GM12875 (cell line): ENCODE measurements around the gene HSD17B10.
"Not testable (repeated sequence)": the region's sequence is repeated elsewhere in the genome, so short reads cannot be mapped to it uniquely, and the experiment has no call there.

Experiments used
- H3K4me3 ChIP-seq: one replicate; pipeline ENCODE4 v1.5.1; 2011; ENCODE audit warnings: low read depth, low read length, control low read depth
- TF ChIP-seq, protein P1 (sequence below): IDR thresholded peaks from 2 replicates; pipeline ENCODE4 v1.5.1; 2011; ENCODE audit warnings: low read depth, mild to moderate bottlenecking, control low read depth, inconsistent platforms, low read length, moderate library complexity, borderline replicate concordance; ENCODE audit not compliant: insufficient read depth

HSD17B10 gene

DNA sequence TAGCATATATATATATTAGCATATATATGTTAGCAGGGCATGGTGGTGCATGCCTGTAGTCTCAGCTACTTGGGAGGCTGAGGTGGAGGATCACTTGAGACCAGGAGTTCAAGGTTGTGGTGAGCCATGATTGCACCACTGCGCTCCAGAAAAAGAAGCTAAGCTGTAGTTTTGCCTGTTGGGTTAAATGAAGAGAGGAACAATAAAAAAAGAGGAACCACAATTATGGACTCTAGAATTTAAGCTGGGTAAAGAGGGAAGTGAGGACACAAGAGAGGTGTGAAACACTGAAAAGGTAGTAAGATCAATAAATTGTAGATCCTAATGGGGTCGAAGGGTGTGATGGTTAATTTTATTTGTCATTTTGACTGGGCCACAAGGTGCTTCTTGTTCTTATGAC is 40.5 kb upstream of the HSD17B10 start:
- no peak overlapping the region for H3K4me3 ChIP-seq
- TF ChIP-seq, protein P1, sequence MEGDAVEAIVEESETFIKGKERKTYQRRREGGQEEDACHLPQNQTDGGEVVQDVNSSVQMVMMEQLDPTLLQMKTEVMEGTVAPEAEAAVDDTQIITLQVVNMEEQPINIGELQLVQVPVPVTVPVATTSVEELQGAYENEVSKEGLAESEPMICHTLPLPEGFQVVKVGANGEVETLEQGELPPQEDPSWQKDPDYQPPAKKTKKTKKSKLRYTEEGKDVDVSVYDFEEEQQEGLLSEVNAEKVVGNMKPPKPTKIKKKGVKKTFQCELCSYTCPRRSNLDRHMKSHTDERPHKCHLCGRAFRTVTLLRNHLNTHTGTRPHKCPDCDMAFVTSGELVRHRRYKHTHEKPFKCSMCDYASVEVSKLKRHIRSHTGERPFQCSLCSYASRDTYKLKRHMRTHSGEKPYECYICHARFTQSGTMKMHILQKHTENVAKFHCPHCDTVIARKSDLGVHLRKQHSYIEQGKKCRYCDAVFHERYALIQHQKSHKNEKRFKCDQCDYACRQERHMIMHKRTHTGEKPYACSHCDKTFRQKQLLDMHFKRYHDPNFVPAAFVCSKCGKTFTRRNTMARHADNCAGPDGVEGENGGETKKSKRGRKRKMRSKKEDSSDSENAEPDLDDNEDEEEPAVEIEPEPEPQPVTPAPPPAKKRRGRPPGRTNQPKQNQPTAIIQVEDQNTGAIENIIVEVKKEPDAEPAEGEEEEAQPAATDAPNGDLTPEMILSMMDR: no peak

DNA sequence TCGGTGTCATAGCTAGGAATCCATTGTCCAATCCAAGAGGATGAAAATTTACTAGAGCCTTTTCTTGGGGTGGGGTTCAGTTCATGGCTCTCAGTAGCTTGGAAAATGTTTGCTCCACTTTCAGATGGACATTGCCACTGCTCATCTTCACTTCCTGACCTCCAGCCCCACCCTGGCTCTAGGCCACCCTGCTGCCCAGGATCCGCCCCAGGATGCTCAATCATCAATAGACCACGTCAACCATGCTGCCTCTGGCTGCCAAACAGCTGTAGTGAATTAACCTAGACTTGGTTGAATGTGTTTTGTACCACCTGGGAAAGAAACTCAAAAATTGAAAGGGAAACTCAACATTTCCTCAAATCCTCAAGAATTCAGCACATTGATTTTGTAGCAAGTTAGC is 37.2 kb upstream of the HSD17B10 start:
- no peak overlapping the region for H3K4me3 ChIP-seq
- TF ChIP-seq, protein P1: no peak

DNA sequence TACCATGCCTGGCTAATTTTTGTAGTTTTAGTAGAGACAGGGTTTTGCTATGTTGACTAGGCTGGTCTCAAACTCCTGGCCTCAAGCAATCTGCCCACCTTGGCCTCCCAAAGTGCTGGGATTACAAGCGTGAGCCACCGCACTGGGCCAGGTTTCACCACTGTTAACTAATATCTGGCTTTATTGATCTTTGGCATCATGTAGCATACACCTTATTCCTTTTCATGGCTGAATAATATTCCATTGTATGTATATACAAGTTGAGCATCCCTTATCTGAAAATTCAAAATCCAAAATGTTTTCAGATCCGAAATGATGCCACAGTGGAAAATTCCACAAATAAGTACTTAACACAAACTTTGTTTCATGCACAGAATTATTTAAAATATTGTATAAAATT is 34.5 kb upstream of the HSD17B10 start:
- not testable (repeated sequence) for H3K4me3 ChIP-seq

DNA sequence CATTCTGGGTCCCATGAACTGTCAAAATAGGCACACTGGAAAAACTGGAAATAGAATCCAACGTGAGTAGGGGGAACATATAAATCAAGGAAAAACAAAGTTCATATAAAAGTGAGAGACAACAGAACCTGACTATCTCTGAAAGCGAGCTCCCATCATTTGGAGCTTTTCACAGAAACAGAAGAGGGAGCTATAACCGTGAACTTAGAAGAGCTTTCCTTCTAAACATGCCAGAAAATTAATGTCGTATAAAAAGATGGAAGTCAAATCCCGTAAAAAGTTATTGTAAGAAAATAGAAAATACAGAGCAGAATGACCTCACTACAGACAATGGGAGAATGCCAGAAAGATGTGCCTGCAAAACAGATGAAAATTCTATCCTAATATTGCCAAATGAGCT is 23.9 kb upstream of the HSD17B10 start:
- TF ChIP-seq, protein P1: no peak
- H3K4me3 ChIP-seq: no peak overlapping the region

DNA sequence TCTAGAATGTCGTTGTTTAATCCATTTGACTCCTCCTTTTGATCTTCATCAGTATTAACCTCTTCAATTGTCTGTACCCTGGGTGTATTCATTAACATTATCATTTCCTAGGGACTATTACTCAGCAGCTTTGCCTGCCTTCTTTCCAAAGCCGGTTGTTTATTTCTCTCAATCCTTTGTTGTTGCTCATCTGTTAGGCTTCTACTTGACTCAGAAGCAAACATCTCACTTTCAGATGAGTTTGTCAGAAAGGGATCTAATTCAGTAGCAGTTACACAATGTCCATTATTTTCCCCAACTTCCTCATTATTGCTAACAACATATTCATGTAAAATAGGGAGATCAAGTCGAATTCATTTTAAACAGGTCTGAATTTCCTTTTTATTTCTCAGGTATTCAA is 22.1 kb upstream of the HSD17B10 start:
- no peak overlapping the region for H3K4me3 ChIP-seq
- TF ChIP-seq, protein P1: no peak

DNA sequence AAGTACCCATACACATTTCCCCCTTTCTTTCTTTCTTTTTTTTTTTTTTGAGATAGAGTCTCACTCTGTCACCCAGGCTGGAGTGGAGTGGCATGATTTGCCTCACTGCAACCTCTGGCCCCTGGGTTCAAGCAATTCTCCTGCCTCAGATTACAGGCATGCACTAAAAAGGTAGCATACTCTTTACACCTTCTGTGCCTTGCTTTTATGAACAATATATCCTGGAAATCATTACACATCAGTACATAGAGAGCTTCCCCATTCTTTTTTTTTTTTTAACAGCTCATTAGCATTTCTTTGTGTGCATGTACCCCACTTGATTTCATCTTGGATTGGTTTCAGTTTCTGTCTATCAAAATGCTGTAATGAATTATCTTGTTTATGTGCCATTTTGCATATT is 18.6 kb upstream of the HSD17B10 start:
- H3K4me3 ChIP-seq: no peak overlapping the region
- TF ChIP-seq, protein P1: no peak

DNA sequence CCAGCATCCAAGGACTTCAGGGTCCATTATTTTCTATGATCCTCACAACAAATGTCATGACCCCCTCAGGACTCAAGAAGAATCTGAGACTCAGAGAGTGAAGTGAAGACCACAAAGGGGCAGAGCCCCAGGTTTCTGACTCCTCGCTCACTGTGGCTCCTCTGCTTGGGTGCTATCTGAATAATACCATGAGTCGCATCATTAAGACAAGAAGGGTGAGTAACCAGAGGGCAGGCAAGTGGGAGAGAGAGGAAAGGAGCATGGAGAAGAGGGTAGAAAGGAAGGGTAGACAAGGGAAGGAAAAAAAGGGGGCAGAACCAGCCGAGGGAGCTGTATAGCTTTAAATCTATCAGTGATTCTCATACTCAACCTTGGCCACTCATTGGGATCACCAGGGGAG is 15.5 kb upstream of the HSD17B10 start:
- no peak overlapping the region for H3K4me3 ChIP-seq
- TF ChIP-seq, protein P1: no peak

DNA sequence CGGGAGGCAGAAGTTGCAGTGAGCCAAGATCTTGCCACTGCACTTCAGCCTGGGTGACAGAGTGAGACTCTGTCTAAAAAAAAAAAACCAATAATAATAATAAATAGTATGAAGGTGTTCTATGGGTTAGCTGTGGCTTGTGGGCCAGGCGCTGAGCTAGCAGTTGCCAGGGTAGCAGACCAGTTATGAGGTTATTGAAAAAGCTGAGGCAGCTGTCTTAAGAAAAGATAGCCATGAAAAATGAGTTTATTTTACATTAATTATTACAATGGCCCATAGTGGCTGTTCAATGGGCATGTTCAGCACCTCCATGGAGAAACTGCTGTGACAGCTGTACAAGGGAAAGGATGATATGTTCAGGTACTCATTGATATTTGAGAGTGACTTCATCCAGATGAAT is 13.3 kb upstream of the HSD17B10 start:
- TF ChIP-seq, protein P1: no peak
- no peak overlapping the region for H3K4me3 ChIP-seq
